GM12801 (cell line): ENCODE data around the gene FETUB.

Experiments
- CTCF ChIP-seq: IDR thresholded peaks from one replicate; pipeline ENCODE4 v1.5.1; 2011; ENCODE audit warnings: control low read depth; ENCODE audit not compliant: insufficient read length; ENCODE audit errors: extremely low read depth

Gene FETUB

GRCh38 chr3:186605561-186606545 is 34.3 kb upstream of the FETUB start:
- TF ChIP-seq CTCF, result no peak

- no peak for TF ChIP-seq CTCF
Measured at GRCh38 chr3:186608624-186609215, 31.5 kb upstream of the FETUB start.

- TF ChIP-seq CTCF, result no peak
Measured at GRCh38 chr3:186609247-186609868, 30.8 kb upstream of the FETUB start.

GRCh38 chr3:186612065-186612464 is 28.1 kb upstream of the FETUB start:
- TF ChIP-seq CTCF, result no peak

- TF ChIP-seq CTCF, result no peak
Measured at GRCh38 chr3:186612721-186613636, 27.2 kb upstream of the FETUB start, which contains the start of gene AHSG. AHSG (plus strand) TSS chr3:186613060; CDS start chr3:186613142, 82 bp downstream.

- no peak for TF ChIP-seq CTCF
Measured at GRCh38 chr3:186613637-186614265, 26.4 kb upstream of the FETUB start.
